WI38 (cell line): ENCODE data around the gene SULF2.

Experiments used
- H3K4me3 ChIP-seq: 2 replicates; pipeline ENCODE4 v1.5.1; 2011; ENCODE audit warnings: low read depth, mild to moderate bottlenecking, control low read depth, low read length
- CTCF ChIP-seq: IDR thresholded peaks from 2 replicates; pipeline ENCODE4 v1.5.1; 2012; ENCODE audit warnings: low read depth, mild to moderate bottlenecking, control low read depth, low read length

Gene SULF2

GRCh38 chr20:47773371-47773786 is 11.9 kb downstream of the SULF2 start:
- H3K4me3 ChIP-seq, result no peak overlapping the region
- no peak for TF ChIP-seq CTCF

- H3K4me3 ChIP-seq, result no peak overlapping the region
- TF ChIP-seq CTCF, result no peak
These were observed 14.3 kb downstream of the SULF2 start for GRCh38 chr20:47770935-47771334.

DNA sequence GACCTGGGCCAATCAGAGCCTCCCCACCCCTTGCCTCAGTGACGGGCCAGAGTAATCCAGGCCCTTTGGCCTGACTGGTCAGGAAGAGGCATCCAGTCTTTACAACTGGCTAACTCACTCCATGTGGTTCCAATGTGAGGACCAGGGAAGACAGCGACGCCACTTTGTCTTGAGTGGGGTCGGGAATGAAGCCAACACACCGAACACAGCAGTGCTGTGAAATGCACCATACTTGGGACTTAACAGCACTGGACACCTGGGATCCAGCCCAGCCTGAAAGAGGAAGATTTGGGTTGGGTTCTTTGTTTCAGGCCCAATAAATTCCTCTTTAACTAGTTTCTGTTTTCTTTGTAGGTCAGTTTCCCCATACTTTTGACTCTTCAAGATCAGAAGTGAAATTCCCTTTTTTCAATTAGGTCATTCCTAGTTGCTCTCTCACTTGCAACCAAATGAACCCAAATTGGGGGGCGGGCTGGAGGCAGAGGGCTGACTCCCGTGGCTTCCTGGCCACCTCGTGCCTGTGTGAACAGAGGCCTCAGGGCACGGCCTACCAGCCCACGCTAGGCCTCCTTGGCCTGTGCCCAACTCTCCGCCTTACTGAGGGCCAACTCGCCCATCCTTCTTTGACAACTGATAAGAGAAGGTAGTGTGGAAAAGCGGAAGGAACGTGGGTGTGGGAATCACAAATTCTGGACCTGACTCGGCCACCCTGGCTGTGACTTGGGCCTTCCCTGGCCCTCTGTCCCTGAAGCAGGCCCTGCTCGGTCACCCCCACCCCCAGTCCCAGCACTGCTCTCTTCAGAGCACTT is 17.1 kb downstream of the SULF2 start:
- TF ChIP-seq CTCF, result no peak

DNA sequence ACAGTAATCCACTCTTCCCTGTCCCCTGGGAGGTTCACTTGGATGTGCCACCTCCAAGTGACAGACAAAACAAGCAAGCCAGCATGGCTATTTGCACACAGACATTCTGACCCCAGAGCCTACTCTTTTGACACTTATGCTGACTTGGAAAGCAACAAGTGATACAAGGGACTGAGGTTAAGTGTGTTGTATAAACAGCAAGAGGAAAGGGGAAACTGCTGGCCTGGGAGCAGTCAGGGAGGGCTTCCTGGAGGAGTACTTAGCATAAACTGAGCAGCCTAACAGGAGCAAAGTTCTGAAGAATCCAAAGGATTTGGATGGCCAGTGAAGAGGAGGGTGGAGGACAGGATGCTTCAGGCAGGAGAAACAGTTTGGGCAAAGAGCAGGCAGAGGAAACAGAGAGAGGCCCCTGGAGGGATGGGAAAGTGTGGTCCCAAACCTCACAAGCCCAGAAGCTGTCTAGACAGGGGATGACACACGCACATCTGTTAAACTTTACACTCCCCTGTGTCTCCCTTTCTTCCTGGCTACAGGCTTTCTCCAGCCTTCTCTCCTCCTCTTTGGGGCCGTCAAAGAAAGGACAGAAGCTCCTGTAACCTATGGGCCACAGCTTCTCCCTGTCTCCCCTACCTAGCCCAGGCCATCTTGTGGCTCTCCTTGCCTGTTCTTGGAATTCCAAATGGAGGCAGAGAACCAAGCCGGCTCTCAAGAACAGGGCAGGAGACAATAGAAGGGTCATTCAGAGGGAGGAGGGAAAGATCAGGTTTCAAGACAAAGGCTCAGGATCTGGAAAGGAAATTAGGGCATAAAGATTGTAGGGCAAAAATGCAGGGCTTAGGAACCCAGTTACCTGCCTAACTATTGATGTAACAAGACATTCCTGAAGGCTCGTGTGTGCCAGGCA is 19.3 kb downstream of the SULF2 start:
- TF ChIP-seq CTCF, result no peak
- H3K4me3 ChIP-seq, result no peak overlapping the region

More for the DNA sequence above, 17.1 kb downstream of the SULF2 start:
- H3K4me3 ChIP-seq, result no peak overlapping the region

DNA sequence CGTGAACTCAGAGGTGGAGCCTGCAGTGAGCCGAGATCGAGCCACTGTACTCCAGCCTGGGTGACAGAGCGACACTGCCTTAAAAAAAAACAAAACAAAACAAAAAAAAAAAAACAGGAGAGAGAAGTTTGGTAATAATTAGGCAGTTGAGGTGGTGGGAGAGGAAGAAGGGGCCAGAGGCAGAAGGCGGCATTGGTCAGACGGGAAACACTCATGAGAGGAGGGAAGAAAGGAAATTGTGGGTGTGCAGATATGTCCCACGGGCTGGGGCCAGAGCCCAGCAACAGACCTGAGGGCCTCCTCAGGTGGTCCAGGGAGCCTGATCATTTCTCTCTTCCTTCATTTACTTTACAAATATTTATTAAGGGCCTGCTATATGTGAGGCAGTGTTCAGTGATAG is 20.0 kb downstream of the SULF2 start:
- H3K4me3 ChIP-seq, result no peak overlapping the region
- no peak for TF ChIP-seq CTCF

DNA sequence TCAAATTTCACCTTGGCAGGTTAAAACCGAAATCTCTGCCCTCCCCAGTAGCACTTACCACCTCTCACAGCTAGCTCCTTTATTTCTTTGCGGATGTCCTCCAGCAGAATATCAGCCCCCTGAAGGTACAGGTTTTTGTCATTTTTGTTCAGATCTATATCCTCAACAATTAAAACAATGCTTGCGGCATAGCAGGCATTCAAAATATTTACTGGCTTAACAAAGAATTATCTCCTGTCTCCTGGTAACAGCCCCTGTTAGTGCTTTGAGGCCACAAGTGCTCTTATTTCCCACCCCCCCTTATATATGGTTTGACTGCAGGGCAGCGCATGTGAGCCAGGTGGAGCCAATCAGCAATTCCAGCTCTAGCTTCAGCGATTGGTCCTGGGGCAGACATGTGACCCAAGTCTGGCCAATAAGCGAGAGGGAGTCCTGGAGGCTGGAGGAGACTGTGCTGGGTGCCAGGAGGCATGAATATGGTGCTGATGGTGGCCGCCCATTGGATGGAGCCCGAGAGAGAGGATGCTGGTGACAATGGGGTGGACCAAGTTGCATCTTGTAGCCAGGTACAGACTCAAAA is 21.0 kb downstream of the SULF2 start:
- no peak for TF ChIP-seq CTCF
- no peak overlapping the region for H3K4me3 ChIP-seq
